ENCODE data around the gene ASIC4. TPM values are rescaled to one million over a fixed set of nuclear protein-coding genes. Genes with fewer than 3 reads are reported as not detected.

Gene ASIC4
- total RNA-seq, 1 experiment from 2014 or later = 2.1 TPM

DNA sequence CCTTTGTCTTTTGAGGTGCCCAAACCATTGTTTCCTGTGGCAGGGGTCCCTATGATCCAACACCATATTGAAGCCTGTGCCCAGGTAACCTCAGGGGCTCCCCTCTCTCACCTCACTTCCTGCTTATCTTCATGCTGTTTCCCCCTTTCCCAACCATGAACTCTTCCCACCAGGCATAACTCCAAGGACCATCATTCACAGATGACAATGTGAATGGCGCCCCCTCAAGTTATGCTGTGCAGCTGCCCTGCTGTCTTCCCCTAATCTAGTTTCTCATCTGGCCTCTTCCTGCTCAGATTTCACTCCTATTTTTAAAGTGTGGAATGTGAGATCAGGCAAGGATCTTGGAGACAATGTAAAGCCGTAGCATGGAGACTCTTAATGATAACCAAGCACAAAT, 14.1 kb upstream of the ASIC4 start:
- BruUV-seq (replicated peaks) = no TSS peak
- Histone ChIP-seq H3K4me2 (ENCODE audit: low read length) (peak overlapping the region; percentile 99), H2AFZ (ENCODE audit: low read depth, low read length, poor library complexity, severe bottlenecking) (no peak overlapping the region), H3K4me3 (replicated peaks in 1 of 2; ENCODE audit: low read depth in 1 of 2, low read length in 2 of 2) (peak overlapping the region; percentile 75 to 91), H3K27ac (ENCODE audit: low read depth, low read length) (no peak overlapping the region), H3K9ac (ENCODE audit: low read length) (0 out of 2 replicates have a peak overlapping the region, but pooled peaks have one; percentile 80), H3K9me3 (ENCODE audit: control insufficient read depth in 1 of 2, insufficient read depth in 1 of 2, low read depth in 1 of 2, low read length in 2 of 2) (no peaks in the 10 kb centered on the region), H3K79me2 (ENCODE audit: insufficient read depth, low read length) (peaks cover 14% of the 10 kb centered on the region), H3K36me3 (ENCODE audit: control insufficient read depth in 1 of 2, insufficient read depth in 2 of 2, low read length in 2 of 2) (peaks cover 6% of the 10 kb centered on the region in 2 experiments; a peak in 1 of 4 replicates), H3K9me2 (ENCODE audit: insufficient read depth) (no peaks in the 10 kb centered on the region), H3K27me3 (ENCODE audit: insufficient read depth, low read length) (no peaks in the 10 kb centered on the region), H3K4me1 (ENCODE audit: control insufficient read depth in 1 of 2, insufficient read depth in 2 of 2, low read length in 2 of 2) (peaks cover 22 to 52% of the 10 kb centered on the region in 2 experiments), H4K20me1 (ENCODE audit: insufficient read depth) (no peaks in the 10 kb centered on the region)
- TF ChIP-seq, protein P1, sequence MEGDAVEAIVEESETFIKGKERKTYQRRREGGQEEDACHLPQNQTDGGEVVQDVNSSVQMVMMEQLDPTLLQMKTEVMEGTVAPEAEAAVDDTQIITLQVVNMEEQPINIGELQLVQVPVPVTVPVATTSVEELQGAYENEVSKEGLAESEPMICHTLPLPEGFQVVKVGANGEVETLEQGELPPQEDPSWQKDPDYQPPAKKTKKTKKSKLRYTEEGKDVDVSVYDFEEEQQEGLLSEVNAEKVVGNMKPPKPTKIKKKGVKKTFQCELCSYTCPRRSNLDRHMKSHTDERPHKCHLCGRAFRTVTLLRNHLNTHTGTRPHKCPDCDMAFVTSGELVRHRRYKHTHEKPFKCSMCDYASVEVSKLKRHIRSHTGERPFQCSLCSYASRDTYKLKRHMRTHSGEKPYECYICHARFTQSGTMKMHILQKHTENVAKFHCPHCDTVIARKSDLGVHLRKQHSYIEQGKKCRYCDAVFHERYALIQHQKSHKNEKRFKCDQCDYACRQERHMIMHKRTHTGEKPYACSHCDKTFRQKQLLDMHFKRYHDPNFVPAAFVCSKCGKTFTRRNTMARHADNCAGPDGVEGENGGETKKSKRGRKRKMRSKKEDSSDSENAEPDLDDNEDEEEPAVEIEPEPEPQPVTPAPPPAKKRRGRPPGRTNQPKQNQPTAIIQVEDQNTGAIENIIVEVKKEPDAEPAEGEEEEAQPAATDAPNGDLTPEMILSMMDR (IDR thresholded peaks at IDR 0.05 in 2 of 3, conservative IDR thresholded peaks at IDR 0.05 in 1 of 3; ENCODE audit: borderline replicate concordance in 1 of 3, insufficient read depth in 1 of 3, low read depth in 2 of 3, low read length in 2 of 3) = peak in 2 of 3 experiments; percentile 60 to 64; a peak in 4 of 6 replicates
- TF ChIP-seq ZFX (IDR thresholded peaks at IDR 0.05) (no peak), JUND (IDR thresholded peaks at IDR 0.05) (no peak), RAD21 (IDR thresholded peaks at IDR 0.05; ENCODE audit: low read depth) (no peak), ELF1 (IDR thresholded peaks at IDR 0.05; ENCODE audit: borderline replicate concordance, low read depth) (no peak)
- TF ChIP-seq, protein P2, sequence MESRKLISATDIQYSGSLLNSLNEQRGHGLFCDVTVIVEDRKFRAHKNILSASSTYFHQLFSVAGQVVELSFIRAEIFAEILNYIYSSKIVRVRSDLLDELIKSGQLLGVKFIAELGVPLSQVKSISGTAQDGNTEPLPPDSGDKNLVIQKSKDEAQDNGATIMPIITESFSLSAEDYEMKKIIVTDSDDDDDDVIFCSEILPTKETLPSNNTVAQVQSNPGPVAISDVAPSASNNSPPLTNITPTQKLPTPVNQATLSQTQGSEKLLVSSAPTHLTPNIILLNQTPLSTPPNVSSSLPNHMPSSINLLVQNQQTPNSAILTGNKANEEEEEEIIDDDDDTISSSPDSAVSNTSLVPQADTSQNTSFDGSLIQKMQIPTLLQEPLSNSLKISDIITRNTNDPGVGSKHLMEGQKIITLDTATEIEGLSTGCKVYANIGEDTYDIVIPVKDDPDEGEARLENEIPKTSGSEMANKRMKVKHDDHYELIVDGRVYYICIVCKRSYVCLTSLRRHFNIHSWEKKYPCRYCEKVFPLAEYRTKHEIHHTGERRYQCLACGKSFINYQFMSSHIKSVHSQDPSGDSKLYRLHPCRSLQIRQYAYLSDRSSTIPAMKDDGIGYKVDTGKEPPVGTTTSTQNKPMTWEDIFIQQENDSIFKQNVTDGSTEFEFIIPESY (IDR thresholded peaks at IDR 0.05; ENCODE audit: extremely low read depth, insufficient replicate concordance, low read length) = no peak
- ChIA-PET RAD21 (ENCODE audit: low non-redundant PET in 1 of 2, low total read pairs in 2 of 2, uncharacterized antibody in 2 of 2, unreplicated experiment in 2 of 2) (interaction anchor here in 1 of 2 experiments (0.7 kb wide), 1 partner anchor 20 kb away, joined by 3 read pairs; no protein-coding TSS in a partner anchor), POLR2A (interaction anchor here (1.2 kb wide), 1 partner anchor 10 kb away, joined by 3 read pairs; no protein-coding TSS in a partner anchor), CTCF (interaction anchor here (0.7 to 5.2 kb wide), 6 partner anchors 8 to 45 kb away, joined by 3 to 56 read pairs (median 19); no protein-coding TSS in a partner anchor)
- no peak for ATAC-seq
- intact Hi-C loops (cut with micrococcal nuclease) = no loop called here
- no peak for DNase-seq (ENCODE audit: low read depth, low spot score)
